CD4-positive, alpha-beta T cell treated with Interferon alpha-2 for 1 hour (primary cell): ENCODE results near the gene IGFBP5.

ENCODE experiments used
- DNase-seq, 2 donors: peaks; one replicate each; pipeline ENCODE4 v3.0.0-alpha.2; 2020 to 2022

Gene IGFBP5

DNA sequence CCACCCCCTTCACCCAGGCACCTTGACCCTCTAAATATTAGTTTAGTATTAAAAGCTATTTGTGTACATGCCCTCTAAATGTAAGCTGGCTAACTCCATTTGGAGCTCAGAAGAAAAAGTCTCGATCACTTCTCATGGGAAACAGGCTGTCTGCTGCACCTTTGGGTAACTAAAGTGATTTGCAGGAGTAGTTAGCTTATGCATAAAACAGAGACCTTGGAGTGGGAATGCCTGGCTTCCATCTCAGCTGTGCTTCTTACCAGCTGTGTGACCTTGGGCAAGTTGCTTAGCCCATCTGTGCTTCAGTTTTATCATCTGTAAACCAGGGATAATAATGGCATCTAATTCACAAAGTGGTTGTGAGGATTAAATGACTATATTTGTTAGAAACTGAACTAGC is 32.2 kb downstream of the IGFBP5 start:
- no peak for DNase-seq

GRCh38 chr2:216661639-216662375 is 33.5 kb downstream of the IGFBP5 start:
- peak in 1 of 2 donors; percentile 8 for DNase-seq

GRCh38 chr2:216661051-216661450 is 34.3 kb downstream of the IGFBP5 start:
- no peak for DNase-seq

- DNase-seq: no peak
These were observed 34.9 kb downstream of the IGFBP5 start for GRCh38 chr2:216660496-216660895.

DNA sequence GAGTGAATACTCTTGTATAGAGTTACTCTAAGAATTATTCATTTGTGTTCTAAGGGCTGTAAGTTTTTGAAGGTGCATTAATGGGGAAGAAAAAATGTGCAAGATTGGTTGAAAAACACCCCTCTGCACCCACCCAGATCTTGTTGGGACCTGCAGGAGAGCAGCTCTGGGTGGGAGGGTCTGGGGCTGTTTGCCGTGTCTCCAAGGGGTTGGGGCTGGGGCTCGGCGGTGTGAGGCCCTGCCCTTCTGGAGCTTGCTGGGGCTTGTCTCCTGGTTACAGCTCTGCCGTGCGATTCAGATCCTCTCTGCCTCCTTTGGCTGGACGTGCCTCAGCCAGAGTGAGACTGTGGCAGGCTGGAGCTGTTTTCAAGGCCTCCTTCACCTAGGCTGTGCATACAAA is 36.1 kb downstream of the IGFBP5 start:
- no peak for DNase-seq

DNA sequence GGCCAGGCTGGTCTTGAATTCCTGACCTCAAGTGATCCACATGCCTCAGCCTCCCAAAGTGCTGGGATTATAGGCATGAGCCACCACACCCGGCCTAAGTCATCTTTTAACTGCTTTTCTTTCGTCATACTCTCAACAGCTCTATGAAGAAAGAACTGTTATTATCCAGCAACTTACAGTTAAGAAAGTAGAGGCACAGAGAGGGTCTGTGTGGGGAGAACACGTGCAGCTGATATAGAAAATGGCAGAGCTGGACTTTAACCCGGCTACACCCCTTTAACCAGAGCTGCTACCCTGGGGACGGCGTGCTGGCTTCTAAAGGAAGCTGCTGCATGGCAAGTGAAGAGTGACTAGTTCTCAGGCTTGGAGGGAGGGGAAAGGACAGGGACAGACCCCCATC is 36.6 kb downstream of the IGFBP5 start:
- no peak for DNase-seq

- no peak for DNase-seq
These were observed 37.4 kb downstream of the IGFBP5 start for GRCh38 chr2:216657980-216658379.

GRCh38 chr2:216657086-216657855 is 38.1 kb downstream of the IGFBP5 start:
- DNase-seq: no peak

DNA sequence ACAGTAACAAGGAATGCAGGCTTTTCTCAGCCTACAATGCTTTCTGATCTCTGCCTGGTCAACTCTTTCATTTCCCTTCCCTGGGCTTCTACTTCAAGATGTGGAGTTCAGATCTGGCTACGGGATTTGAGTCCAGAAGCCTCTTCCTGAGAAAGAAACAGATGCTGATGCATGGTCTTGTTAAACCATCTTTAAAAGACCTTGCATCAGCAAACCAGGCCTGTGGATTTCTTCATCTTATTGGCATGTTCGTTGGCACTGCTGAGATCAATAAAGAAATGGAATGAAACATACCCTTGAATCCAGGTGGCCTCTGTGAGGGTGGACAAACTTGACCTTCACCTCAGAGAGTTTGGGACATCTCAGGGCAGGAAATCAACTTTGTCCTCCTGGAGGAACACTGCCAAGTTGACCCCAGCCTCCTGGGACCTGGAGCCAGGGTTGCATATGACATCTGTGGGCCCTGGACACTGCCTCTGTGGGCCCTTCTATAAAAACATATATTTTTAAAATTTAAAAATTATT is 40.8 kb downstream of the IGFBP5 start:
- DNase-seq: no peak

GRCh38 chr2:216653931-216654365 is 41.4 kb downstream of the IGFBP5 start:
- DNase-seq: no peak

DNA sequence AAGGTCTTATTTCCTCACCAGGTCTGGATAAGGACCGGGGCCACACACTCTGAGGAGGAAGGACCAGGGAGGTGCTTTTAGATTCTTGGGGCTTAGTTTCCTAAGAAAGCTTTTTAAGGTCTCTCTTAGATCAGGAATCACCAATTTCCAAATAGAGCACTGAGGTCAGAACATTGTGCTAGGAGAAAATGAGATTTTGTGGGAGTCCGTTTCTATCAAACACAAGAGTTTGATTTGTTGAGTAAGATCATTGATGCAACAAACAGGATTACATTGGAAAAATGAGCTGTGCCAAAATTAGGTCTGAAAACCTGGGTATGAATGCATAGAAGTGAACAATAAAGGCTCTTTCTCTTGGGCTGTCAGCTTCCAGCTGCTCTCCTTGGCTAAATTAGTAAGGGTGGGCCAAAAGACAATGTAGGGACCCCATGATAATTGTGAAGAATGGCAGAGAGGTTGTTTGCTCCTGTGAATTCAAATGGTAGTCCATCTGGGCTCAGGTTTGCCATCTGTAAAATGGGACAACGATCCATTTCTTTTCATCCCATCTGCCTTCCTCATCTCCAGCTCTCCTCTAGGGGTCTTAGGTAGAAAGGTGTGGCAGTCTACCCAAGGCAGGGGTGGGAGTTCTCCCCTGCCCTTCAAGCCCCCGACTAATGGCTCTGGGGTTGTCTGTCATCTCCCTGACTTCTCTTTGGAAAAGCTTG is 42.1 kb downstream of the IGFBP5 start:
- DNase-seq: no peak

DNA sequence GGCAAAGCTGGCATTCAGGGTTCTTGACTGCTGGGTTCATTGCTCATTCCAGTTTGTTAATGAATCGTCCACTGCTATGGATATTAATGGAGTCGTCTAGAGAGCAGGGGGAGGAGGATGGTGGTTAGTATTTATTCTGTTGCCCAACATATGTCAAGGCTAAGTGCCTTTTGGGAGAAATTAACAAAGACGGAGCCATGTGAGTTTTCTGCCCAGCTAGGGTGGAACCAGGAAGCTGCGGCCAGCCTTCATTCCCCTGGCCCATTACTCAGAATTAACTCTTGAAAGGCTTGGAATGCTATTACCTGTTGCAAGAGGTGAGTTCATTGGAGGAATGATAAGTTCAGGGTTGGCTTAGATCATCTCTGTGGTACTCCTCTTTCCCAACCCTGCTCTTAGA is 42.8 kb downstream of the IGFBP5 start:
- DNase-seq: no peak

- DNase-seq: no peak
These were observed 43.9 kb downstream of the IGFBP5 start for GRCh38 chr2:216651351-216651881.

DNA sequence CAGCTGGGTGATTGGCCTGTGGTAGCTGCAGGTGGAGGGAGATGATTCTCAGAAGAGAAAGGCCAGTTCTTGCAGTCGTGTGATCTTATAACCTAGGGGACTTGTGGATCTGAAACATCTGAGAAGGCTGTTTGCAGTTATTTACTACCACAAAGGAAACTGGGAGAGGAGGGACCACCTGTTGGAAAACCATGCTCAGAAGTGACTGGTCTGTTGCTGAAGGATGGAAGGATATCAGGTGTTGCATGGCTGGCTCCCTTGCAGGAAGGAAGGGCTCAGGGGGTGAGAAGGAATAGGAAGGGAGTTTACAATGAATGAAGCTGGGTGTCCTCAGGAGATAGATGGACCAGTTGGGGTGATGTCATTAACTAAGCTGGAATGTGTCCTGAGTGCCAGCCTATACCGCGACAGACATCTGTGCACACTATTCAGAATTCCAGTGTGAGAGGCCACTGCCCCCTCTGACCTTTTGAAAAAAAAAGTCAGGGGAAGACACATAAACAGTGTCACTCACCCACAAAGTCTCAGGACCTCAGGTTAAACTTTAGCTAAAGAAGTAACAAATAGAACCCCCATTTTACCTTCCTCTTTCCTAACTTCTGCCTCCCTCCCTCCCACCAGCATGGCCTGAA is 44.6 kb downstream of the IGFBP5 start:
- DNase-seq: no peak

- no peak for DNase-seq
These were observed 45.8 kb downstream of the IGFBP5 start for GRCh38 chr2:216649574-216649973.

GRCh38 chr2:216648105-216648504 is 47.2 kb downstream of the IGFBP5 start:
- DNase-seq: no peak

- no peak for DNase-seq
These were observed 49.2 kb downstream of the IGFBP5 start for GRCh38 chr2:216646116-216646515.

DNA sequence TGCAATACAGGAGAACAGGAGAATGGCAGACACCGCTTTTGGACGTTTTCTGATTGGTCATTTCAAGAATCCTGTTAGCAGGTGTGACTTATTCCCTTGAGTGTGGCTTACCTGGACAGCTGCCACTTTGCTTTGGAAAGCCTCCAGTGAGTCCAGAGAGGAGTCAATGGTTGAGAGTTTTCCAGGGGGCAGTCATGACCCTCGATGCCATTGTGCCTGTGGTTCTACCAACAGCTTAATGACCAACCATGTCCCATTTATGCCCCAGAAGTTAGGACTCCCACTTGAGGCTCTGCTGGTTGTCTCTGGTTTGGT is 49.8 kb downstream of the IGFBP5 start:
- no peak for DNase-seq

- no peak for DNase-seq
These were observed 50.3 kb downstream of the IGFBP5 start for GRCh38 chr2:216644842-216645635.

GRCh38 chr2:216643986-216644659 is 51.2 kb downstream of the IGFBP5 start:
- DNase-seq: no peak

DNA sequence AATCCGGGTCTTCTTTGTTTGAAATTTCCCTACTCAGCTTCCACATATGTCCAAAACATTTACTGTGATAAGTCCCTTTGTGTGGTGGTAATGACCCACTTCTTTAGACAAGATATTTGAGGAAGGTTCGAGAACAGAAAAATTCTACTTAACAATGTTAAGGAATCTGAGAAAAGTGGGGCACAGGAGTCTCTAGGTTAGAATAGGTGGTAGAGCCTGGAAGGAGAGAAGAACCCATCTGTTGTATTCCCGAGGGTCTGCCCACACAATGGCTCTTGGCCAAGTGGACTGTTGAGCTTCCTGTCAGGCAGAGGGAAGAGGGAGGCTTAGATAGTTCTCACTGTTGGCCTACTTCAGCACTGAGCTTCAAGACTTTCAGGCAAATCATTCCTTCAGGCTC is 57.9 kb downstream of the IGFBP5 start:
- DNase-seq: no peak
